Nephron progenitor cell (in vitro differentiated cells): Measurements from ENCODE around the gene TTC33.
A peak's percentile ranks its signal among the peaks of the same experiment; 100 is the strongest.
"Not testable (repeated sequence)": the region's sequence is repeated elsewhere in the genome, so short reads cannot be mapped to it uniquely, and the experiment has no call there.

ENCODE experiments used
- DNase-seq: peaks from one replicate; pipeline ENCODE4 v3.0.0; 2021
- H3K27ac Mint-ChIP-seq: 2 replicates; pipeline ENCODE4 v1.8.0; 2021; ENCODE audit warnings: mild to moderate bottlenecking, moderate library complexity, mixed read lengths
- H3K27me3 Mint-ChIP-seq: 2 replicates; pipeline ENCODE4 v1.8.0; 2021; ENCODE audit warnings: mild to moderate bottlenecking, low read depth, mixed read lengths; ENCODE audit not compliant: poor library complexity
- H3K36me3 Mint-ChIP-seq: 2 replicates; pipeline ENCODE4 v1.8.0; 2021; ENCODE audit warnings: low read depth, mixed read lengths
- H3K4me1 Mint-ChIP-seq: 2 replicates; pipeline ENCODE4 v1.8.0; 2021; ENCODE audit warnings: mixed read lengths
- H3K4me3 Mint-ChIP-seq: 2 replicates; pipeline ENCODE4 v1.8.0; 2021; ENCODE audit warnings: mild to moderate bottlenecking, moderate library complexity, mixed read lengths
- H3K9me3 Mint-ChIP-seq: 2 replicates; pipeline ENCODE4 v1.8.0; 2021; ENCODE audit warnings: mild to moderate bottlenecking, moderate library complexity, mixed read lengths
- CTCF ChIP-seq: fragments of 200-600 bp; sonication (generic); IDR thresholded peaks from 2 replicates; pipeline ENCODE4 v1.5.0; 2021; ENCODE audit warnings: antibody characterized with exemption

TTC33 gene

GRCh38 chr5:40797273-40798011 lies 41.7 kb upstream of the TTC33 start:
- no peak for TF ChIP-seq CTCF
- H3K27ac Mint-ChIP-seq = peak overlapping the region; percentile 97
- peaks cover 33% of the 10 kb centered on the region for H3K36me3 Mint-ChIP-seq
- DNase-seq = peak; percentile 80
- peak overlapping the region; percentile 89 for H3K4me3 Mint-ChIP-seq
- peaks cover 19% of the 10 kb centered on the region for H3K9me3 Mint-ChIP-seq
- H3K27me3 Mint-ChIP-seq = no peaks in the 10 kb centered on the region
- peaks cover 38% of the 10 kb centered on the region for H3K4me1 Mint-ChIP-seq

- no peak for TF ChIP-seq CTCF
- peaks cover 28% of the 10 kb centered on the region for H3K36me3 Mint-ChIP-seq
- H3K4me3 Mint-ChIP-seq = peak overlapping the region; percentile 89
- H3K27ac Mint-ChIP-seq = no peak overlapping the region
- DNase-seq = no peak
- peaks cover 33% of the 10 kb centered on the region for H3K4me1 Mint-ChIP-seq
- peaks cover 14% of the 10 kb centered on the region for H3K9me3 Mint-ChIP-seq
- H3K27me3 Mint-ChIP-seq = no peaks in the 10 kb centered on the region
Observed at GRCh38 chr5:40796487-40796889, 40.7 kb upstream of the TTC33 start.

GRCh38 chr5:40794877-40795276 lies 39.1 kb upstream of the TTC33 start:
- not testable (repeated sequence) for H3K27me3 Mint-ChIP-seq, H3K27ac Mint-ChIP-seq, DNase-seq
- Mint-ChIP-seq H3K9me3 (peaks cover 13% of the 10 kb centered on the region), H3K4me3 (peak overlapping the region; percentile 38), H3K4me1 (peaks cover 32% of the 10 kb centered on the region), H3K36me3 (peaks cover 37% of the 10 kb centered on the region)

- not testable (repeated sequence) for H3K4me3 Mint-ChIP-seq, H3K27ac Mint-ChIP-seq, H3K27me3 Mint-ChIP-seq, DNase-seq
- Mint-ChIP-seq H3K36me3 (peaks cover 42% of the 10 kb centered on the region), H3K9me3 (peaks cover 11% of the 10 kb centered on the region), H3K4me1 (peaks cover 28% of the 10 kb centered on the region)
Observed at GRCh38 chr5:40794340-40794739, 38.6 kb upstream of the TTC33 start.

GRCh38 chr5:40792691-40793090 lies 36.9 kb upstream of the TTC33 start:
- peaks cover 59% of the 10 kb centered on the region for H3K36me3 Mint-ChIP-seq
- not testable (repeated sequence) for H3K27ac Mint-ChIP-seq, H3K27me3 Mint-ChIP-seq

GRCh38 chr5:40791715-40792139 lies 36.0 kb upstream of the TTC33 start:
- DNase-seq = no peak
- H3K27ac Mint-ChIP-seq = no peak overlapping the region
- peaks cover 13% of the 10 kb centered on the region for H3K4me1 Mint-ChIP-seq
- H3K27me3 Mint-ChIP-seq = no peaks in the 10 kb centered on the region
- TF ChIP-seq CTCF = no peak
- H3K9me3 Mint-ChIP-seq = peaks cover 32% of the 10 kb centered on the region
- H3K36me3 Mint-ChIP-seq = peaks cover 66% of the 10 kb centered on the region
- H3K4me3 Mint-ChIP-seq = no peak overlapping the region

More at GRCh38 chr5:40792691-40793090, 36.9 kb upstream of the TTC33 start:
- H3K9me3 Mint-ChIP-seq = peaks cover 26% of the 10 kb centered on the region
- peaks cover 19% of the 10 kb centered on the region for H3K4me1 Mint-ChIP-seq
- not testable (repeated sequence) for H3K4me3 Mint-ChIP-seq, DNase-seq

GRCh38 chr5:40790947-40791593 lies 35.3 kb upstream of the TTC33 start:
- H3K4me1 Mint-ChIP-seq = peaks cover 7% of the 10 kb centered on the region
- no peak for DNase-seq
- peaks cover 72% of the 10 kb centered on the region for H3K36me3 Mint-ChIP-seq
- no peaks in the 10 kb centered on the region for H3K27me3 Mint-ChIP-seq
- H3K4me3 Mint-ChIP-seq = no peak overlapping the region
- no peak for TF ChIP-seq CTCF
- peaks cover 38% of the 10 kb centered on the region for H3K9me3 Mint-ChIP-seq
- H3K27ac Mint-ChIP-seq = no peak overlapping the region

- Mint-ChIP-seq H3K36me3 (peaks cover 61% of the 10 kb centered on the region), H3K9me3 (peaks cover 37% of the 10 kb centered on the region)
- not testable (repeated sequence) for H3K4me1 Mint-ChIP-seq, H3K27ac Mint-ChIP-seq, H3K4me3 Mint-ChIP-seq, DNase-seq, H3K27me3 Mint-ChIP-seq
Observed at GRCh38 chr5:40788941-40789340, 33.2 kb upstream of the TTC33 start.
